ENCODE measurements around the gene STAP2. TPM values are rescaled to one million over a fixed set of nuclear protein-coding genes. Genes with fewer than 3 reads are reported as not detected.

STAP2 gene
- total and polyA plus RNA-seq, 2 donors = 12.4 to 14.4 TPM

DNA sequence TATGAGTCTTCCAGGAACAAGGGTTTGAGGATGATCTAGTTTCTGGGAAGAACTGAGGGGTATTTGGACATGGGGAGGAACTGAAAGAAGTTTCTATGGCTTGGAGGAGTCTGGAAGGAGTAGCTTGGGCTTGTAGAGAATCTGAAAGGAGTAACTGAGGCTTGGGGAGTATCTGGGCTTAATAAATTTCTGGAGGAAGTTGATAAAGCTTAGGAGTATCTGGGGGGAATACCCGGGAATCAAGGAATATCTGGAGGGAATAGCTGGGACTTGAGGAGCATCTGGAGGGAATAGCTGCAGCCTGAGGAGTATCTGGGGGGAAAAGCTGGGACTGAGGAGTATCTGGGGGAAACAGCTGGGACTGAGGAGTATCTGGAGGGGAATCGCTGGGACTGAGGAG, 18.2 kb downstream of the STAP2 start:
- DNase-seq (ENCODE audit: extremely low spot score) = no peak
- WGBS = 97% methylated on average over 2 of the region's 2 CpGs

DNA sequence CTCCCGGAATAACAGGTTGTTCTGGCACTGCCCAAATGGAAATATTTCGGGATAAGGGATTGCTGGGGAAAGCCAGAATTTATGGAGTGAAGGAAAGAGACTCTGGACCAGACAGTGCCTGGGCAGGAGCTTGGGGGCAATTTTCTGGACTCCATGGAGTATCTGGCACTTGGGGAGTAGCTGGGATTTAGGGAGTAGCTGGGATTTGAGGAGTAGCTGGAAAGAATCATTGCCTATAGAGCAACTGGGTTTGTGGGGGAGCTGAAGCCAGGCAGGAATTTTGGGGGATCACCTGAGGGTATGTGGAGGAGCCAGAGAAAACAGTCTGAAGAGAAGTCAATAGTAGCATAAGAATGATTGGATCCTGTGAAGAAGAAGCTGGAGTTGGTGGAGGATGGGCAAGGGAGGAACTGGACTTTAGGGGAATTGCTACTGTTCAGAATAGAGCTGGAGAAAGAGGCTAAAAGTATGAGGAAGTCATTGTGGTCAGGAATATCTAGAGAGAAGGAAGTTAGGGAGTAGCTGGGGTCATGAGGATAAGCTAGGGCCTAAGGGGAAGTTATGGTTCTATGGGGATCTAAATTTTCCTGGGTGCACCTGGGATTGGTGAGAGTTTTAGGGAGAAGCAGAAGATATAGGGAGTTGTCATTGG, 19.4 kb downstream of the STAP2 start:
- Histone ChIP-seq H3K4me3 (ENCODE audit: low read depth, low read length) (no peak overlapping the region), H3K27ac (ENCODE audit: low read depth) (no peak overlapping the region), H3K4me1 (ENCODE audit: insufficient read depth) (no peaks in the 10 kb centered on the region), H3K36me3 (ENCODE audit: insufficient read depth) (no peaks in the 10 kb centered on the region)
- 98% methylated on average over 2 of the region's 2 CpGs for WGBS
- DNase-seq (ENCODE audit: extremely low spot score) = no peak

More for the DNA sequence above, 18.2 kb downstream of the STAP2 start:
- Histone ChIP-seq H3K27ac (ENCODE audit: low read depth) (no peak overlapping the region), H3K4me1 (ENCODE audit: insufficient read depth) (no peaks in the 10 kb centered on the region), H3K36me3 (ENCODE audit: insufficient read depth) (no peaks in the 10 kb centered on the region), H3K4me3 (ENCODE audit: low read depth, low read length) (no peak overlapping the region)

- no peak overlapping the region for H3K27ac ChIP-seq (ENCODE audit: low read depth)
- no peak for DNase-seq (ENCODE audit: extremely low spot score)
- no peak overlapping the region for H3K4me3 ChIP-seq (ENCODE audit: low read depth, low read length)
- H3K36me3 ChIP-seq (ENCODE audit: insufficient read depth) = no peaks in the 10 kb centered on the region
- 93% methylated on average over 7 of the region's 7 CpGs for WGBS
- H3K4me1 ChIP-seq (ENCODE audit: insufficient read depth) = no peaks in the 10 kb centered on the region
Measured at GRCh38 chr19:4318460-4318859, 20.2 kb downstream of the STAP2 start.

- H3K4me3 ChIP-seq (ENCODE audit: low read depth, low read length) = no peak overlapping the region
- no peaks in the 10 kb centered on the region for H3K36me3 ChIP-seq (ENCODE audit: insufficient read depth)
- no peak for DNase-seq (ENCODE audit: extremely low spot score)
- no peak overlapping the region for H3K27ac ChIP-seq (ENCODE audit: low read depth)
- WGBS = 88% methylated on average over 9 of the region's 9 CpGs
- H3K4me1 ChIP-seq (ENCODE audit: insufficient read depth) = no peaks in the 10 kb centered on the region
Measured at GRCh38 chr19:4316956-4317355, 21.7 kb downstream of the STAP2 start.

DNA sequence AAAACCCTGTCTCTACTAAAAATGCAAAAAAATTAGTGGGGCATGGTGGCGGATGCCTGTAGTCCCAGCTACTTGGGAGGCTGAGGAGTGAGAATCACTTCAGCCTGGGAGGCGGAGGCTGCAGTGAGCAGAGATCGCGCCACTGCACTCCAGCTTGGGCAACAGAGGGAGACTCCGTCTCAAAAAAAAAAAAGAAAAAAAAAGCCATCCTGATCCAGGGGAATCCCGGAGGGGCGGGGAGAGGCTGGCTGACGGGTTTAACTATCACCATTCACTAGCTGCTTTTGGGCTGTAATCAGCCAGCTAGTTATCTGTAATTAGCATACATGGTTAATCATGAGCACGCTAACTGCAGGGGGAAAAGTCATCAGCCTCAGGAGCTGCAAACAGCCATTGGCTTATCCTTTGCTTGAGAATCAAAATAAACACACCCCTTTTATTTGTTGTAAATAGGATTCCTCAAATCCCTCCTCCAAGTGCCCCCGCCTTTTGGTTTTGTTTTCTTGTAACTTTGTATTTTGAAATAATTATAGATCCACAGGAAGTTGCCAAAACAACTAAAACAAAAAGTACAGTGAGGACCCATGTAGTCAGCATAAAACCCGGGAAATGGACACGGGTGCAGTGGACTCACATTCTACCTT, 24.7 kb downstream of the STAP2 start:
- no peak overlapping the region for H3K27ac ChIP-seq (ENCODE audit: low read depth)

DNA sequence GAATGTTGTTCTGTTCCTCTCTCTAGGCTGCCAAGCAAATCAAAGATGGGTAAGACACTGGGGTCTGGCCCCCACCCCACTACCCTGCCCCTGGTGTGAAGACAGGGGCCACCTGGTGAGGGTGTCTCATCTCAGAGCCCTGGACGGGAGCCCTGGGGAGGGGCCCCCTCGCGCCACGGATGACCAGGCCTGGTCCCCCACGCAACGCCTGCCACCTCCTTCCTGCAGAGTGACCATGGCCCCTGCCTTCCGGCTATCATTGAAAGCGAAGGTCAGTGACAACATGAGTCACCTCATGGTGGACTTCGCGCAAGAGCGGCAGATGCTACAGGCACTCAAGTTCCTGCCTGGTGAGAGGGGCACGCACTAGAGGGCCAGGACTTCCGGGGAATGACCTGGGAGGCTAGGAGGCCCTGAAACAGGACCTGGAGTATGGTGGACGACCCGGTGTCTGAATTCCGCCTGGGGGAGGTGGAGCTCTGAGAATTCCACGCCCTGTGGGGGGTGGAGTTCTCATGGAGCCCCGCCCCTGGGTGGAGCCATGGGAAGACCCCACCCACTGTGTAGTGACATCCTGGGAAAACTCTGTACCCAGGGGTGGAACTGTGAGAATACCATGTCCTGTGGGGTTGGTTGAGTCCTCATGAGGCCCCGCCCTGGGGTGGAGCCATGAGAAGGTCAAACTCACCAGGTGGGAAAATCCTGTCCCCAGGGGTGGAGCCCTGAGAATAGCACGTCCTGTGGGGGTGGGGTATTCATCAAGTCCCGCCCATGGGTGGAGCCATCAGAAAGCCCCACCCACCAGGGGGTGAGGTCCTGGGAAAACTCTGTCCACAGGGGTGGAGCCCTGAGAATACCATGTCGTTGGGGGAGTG, 28.1 kb downstream of the STAP2 start:
- WGBS = 89% methylated on average over 22 of the region's 22 CpGs
- Histone ChIP-seq H3K36me3 (ENCODE audit: insufficient read depth) (no peaks in the 10 kb centered on the region), H3K4me1 (ENCODE audit: insufficient read depth) (no peaks in the 10 kb centered on the region), H3K4me3 (ENCODE audit: low read depth, low read length) (no peak overlapping the region), H3K27ac (ENCODE audit: low read depth) (no peak overlapping the region)
- DNase-seq (ENCODE audit: extremely low spot score) = no peak

More for the DNA sequence above, 24.7 kb downstream of the STAP2 start:
- 51% methylated on average over 12 of the region's 12 CpGs for WGBS
- H3K36me3 ChIP-seq (ENCODE audit: insufficient read depth) = no peaks in the 10 kb centered on the region
- DNase-seq (ENCODE audit: extremely low spot score) = no peak
- H3K4me3 ChIP-seq (ENCODE audit: low read depth, low read length) = no peak overlapping the region
- H3K4me1 ChIP-seq (ENCODE audit: insufficient read depth) = no peaks in the 10 kb centered on the region

DNA sequence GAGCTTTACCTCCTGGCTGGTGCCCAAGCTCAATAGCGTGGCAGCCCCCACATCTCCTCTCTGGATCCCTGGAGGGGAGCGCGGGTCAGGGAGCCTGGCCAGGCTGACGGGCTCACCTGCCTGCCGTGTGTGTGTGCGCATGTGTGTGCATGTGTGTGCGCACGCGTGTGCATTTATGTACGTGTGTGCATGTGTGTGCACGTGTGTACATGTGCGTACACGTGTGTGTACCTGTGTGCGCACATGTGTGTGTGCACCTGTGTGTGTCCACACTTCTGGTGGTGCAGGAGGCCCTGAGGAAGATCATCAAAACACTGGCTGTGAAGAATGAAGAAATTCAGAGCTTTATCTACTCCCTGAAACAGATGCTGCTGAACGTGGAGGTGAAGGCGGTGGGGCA, 33.0 kb downstream of the STAP2 start:
- H3K27ac ChIP-seq (ENCODE audit: low read depth) = no peak overlapping the region
- H3K36me3 ChIP-seq (ENCODE audit: insufficient read depth) = no peaks in the 10 kb centered on the region
- no peak for DNase-seq (ENCODE audit: extremely low spot score)
- 87% methylated on average over 16 of the region's 16 CpGs for WGBS
- H3K4me1 ChIP-seq (ENCODE audit: insufficient read depth) = no peaks in the 10 kb centered on the region
- H3K4me3 ChIP-seq (ENCODE audit: low read depth, low read length) = no peak overlapping the region

- WGBS = 70% methylated on average over 7 of the region's 7 CpGs
Measured at GRCh38 chr19:4305257-4305612, 33.4 kb downstream of the STAP2 start.

DNA sequence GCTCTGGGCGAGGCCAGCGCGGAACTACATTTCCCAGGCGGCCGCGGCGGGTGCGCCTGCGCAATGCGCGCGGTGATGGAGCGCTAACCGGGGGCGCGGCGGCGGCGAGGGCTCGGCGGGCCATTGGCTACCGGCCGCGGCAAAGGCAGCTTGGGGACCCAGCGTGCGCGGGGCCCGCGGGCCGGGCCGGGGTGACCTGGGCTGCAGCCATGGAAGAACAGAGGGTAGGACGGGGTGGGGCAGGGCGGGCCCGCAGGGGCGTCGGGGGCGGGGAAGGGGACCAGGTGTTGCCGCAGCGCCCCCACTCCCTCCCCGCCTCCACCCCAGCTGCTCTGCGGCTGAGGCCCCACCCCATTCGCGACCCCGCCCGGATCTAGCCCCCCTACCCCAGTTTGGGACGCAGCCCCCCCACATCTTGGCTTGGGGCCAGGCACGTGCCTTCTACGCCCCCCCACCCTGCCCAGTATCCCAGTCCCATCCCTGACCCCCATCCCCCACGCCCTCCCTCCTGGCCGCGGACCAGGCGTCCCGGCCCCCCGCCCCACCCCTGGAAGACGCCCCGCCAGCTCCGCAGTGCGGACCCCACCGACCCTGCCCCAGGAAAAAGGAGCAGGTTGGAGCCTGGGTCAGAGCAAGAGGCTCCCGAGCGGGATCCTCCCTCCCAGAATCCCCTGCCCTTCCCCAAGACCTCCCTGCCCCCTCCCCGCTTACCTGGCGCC, 33.9 kb downstream of the STAP2 start, which contains the start of gene FSD1:
Gene FSD1, plus strand, starts transcription at position 61 of the 719 bp plus-strand sequence. Its CDS starts 149 bp downstream, at position 210.
- Histone ChIP-seq H3K4me1 (ENCODE audit: insufficient read depth) (no peaks in the 10 kb centered on the region), H3K36me3 (ENCODE audit: insufficient read depth) (no peaks in the 10 kb centered on the region), H3K27ac (ENCODE audit: low read depth) (no peak within 1 kb of the TSS), H3K4me3 (ENCODE audit: low read depth, low read length) (no peak within 1 kb of the TSS)
- 4% methylated on average over 63 of the region's 63 CpGs for WGBS
- no peak for DNase-seq (ENCODE audit: extremely low spot score)

More at GRCh38 chr19:4305257-4305612, 33.4 kb downstream of the STAP2 start:
- Histone ChIP-seq H3K36me3 (ENCODE audit: insufficient read depth) (no peaks in the 10 kb centered on the region), H3K4me1 (ENCODE audit: insufficient read depth) (no peaks in the 10 kb centered on the region), H3K27ac (ENCODE audit: low read depth) (no peak overlapping the region), H3K4me3 (ENCODE audit: low read depth, low read length) (no peak overlapping the region)
- no peak for DNase-seq (ENCODE audit: extremely low spot score)

GRCh38 chr19:4303819-4304537, 34.6 kb downstream of the STAP2 start:
- WGBS = 50% methylated on average over 18 of the region's 18 CpGs
- Histone ChIP-seq H3K4me3 (ENCODE audit: low read depth, low read length) (no peak overlapping the region), H3K27ac (ENCODE audit: low read depth) (no peak overlapping the region), H3K4me1 (ENCODE audit: insufficient read depth) (no peaks in the 10 kb centered on the region), H3K36me3 (ENCODE audit: insufficient read depth) (no peaks in the 10 kb centered on the region)
- DNase-seq (ENCODE audit: extremely low spot score) = no peak

GRCh38 chr19:4302243-4302640, 36.4 kb downstream of the STAP2 start, which contains the start of gene TMIGD2:
Gene TMIGD2 (minus strand): TSS chr19:4302389. CDS start chr19:4302385, 4 bp downstream.
- 42% methylated on average over 8 of the region's 8 CpGs for WGBS
- no peak within 1 kb of the TSS for H3K27ac ChIP-seq (ENCODE audit: low read depth)
- no peaks in the 10 kb centered on the region for H3K36me3 ChIP-seq (ENCODE audit: insufficient read depth)
- no peak within 1 kb of the TSS for H3K4me3 ChIP-seq (ENCODE audit: low read depth, low read length)
- no peaks in the 10 kb centered on the region for H3K4me1 ChIP-seq (ENCODE audit: insufficient read depth)
- no peak for DNase-seq (ENCODE audit: extremely low spot score)

GRCh38 chr19:4301590-4302242, 36.9 kb downstream of the STAP2 start:
- DNase-seq (ENCODE audit: extremely low spot score) = no peak
- WGBS = 45% methylated on average over 13 of the region's 13 CpGs

More at GRCh38 chr19:4301590-4302242, 36.9 kb downstream of the STAP2 start:
- Histone ChIP-seq H3K4me1 (ENCODE audit: insufficient read depth) (no peaks in the 10 kb centered on the region), H3K36me3 (ENCODE audit: insufficient read depth) (no peaks in the 10 kb centered on the region), H3K4me3 (ENCODE audit: low read depth, low read length) (no peak overlapping the region), H3K27ac (ENCODE audit: low read depth) (no peak overlapping the region)

All from urinary bladder (tissue), 4 donors.